Activated CD8-positive, alpha-beta memory T cell treated with anti-CD3 and anti-CD28 coated beads for 1 hour (primary cell): ENCODE measurements around the gene ZDBF2.
"Not testable (repeated sequence)": the region's sequence is repeated elsewhere in the genome, so short reads cannot be mapped to it uniquely, and the experiment has no call there.

Experiments
- DNase-seq, 2 donors: peaks; one replicate each; pipeline ENCODE4 v3.0.0-alpha.2; 2020; ENCODE audit warnings: low read depth in 1 of 2; ENCODE audit errors: extremely low read depth in 1 of 2

ZDBF2 gene

DNA sequence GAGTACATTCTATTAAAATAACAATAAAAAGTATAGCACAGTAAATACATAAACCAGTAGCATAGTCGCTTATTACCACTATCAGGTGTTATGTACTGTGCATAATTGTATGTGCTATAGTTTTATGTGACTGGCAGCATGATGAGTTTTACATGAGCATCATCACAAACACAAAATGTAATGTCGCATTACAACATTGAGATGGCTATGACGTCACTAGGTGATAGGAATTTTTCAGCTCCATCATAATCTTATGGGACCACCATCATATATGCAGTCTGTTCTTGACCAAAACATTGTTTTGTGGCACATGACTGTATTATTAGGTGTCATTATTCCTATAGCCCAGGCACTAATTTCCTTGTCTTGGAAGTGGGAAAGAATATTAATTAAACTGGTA lies 48.6 kb downstream of the ZDBF2 start:
- no peak for DNase-seq

DNA sequence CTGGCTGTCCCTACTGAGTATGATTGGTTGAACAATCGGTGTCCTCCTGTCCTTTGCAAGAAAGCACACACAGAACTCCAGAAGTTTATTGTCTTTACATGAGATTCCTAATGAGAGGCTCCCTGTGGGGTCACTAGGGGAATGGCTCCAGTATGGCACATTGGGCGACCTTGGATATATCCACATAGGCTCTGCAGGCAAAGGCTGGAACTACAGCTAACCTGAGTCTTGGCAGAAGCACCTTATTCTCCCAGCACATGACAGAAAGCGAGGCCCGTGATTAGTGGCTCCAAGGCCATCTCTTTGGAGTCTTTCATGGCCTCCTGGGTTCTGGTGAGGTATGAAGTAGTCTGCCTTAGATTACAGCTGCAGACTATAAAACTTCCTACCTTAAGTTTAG lies 49.0 kb downstream of the ZDBF2 start:
- no peak for DNase-seq

DNA sequence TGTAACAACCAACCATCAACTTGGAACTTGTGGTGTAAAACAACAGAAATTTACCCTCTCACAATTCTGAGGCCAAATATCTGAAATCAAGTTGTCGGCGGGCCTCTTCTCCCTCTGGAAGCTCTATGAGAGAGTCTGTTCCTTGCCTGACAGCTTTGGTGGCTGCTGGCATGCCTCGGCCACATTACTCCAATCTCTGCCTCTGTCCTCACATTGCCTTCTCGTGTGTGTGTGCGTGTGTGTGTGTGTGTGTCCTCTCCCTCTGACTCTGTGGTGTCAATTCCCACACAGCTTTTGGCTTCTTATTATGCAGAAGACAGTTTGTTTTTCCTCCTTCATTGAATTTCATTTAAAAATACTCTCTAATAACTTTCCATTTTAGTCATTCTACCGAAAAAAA lies 50.4 kb downstream of the ZDBF2 start:
- DNase-seq, result no peak

DNA sequence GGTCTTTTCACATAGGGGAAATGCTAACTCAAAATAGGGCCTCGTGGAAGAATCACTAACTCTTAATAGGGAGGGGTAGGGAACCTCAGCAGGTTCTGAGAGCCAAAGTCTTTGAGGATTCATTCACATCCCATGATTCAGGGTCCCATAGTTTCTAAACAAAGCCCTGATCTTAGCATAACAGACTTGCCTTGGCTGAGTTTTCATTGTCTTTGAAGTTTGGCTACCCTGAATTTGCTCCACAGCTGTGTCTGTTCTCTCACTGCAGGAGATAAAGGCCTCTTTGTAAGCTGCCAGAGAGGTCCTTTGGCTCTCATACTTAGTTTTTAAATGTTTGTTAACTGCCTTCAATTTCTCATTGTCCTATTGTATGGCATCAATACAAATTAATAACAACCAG lies 54.5 kb downstream of the ZDBF2 start:
- DNase-seq, result no peak

DNA sequence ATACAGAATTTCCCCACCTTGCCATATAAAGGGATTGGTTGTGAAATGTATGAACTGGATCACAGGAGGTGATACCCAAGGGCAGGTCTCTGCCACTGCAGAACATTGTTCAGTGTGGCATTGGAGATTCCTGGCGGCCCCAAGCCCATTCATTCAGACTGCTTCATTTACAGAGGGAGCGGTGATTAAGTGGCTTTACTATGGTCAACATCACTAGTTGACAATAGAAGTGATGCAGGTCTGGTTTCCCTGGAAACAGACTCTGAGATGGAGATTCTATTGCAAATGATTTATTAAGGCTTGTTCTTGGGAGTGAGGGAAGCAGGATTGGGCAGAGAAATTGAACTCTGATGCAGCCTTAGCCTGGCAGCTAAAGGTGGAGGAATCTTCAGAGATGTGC lies 62.4 kb downstream of the ZDBF2 start:
- no peak for DNase-seq

DNA sequence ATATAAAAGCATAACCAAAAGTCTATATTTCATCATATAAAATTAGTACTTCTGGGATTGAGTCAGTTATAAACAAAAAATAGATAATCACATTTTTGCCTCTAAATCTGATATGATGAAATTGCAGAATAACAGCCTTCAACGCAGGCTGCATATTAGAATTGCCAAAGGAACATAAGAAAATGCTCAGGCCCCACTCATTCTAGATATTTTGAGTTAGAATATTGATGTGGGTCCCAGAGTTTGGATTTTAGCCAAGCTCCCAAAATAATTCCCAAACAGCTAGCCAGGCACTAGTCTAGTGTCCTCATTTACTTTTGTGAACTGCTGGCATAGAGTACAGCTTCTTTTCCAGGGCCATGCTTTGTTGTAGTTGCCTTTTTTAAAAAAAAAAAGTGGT lies 63.5 kb downstream of the ZDBF2 start:
- DNase-seq, result no peak

DNA sequence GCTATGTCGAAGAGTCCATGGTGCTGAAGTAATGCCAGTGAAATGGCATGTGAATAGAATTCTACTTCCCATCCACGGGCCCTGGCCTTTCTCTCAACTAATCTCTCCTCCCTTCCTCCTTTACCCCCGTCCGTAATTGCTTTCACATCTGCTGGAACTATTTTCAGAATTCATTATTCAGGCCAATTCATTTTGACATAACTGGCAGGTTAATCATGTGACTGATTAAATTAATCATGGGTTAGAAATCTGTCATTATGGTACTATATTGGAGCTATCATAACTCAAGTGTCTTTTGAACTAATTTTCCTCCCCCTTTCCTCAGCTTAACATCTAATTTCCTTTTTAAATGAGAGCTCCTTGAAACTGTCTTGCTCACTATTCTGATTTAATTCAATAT lies 66.9 kb downstream of the ZDBF2 start:
- DNase-seq, result no peak

DNA sequence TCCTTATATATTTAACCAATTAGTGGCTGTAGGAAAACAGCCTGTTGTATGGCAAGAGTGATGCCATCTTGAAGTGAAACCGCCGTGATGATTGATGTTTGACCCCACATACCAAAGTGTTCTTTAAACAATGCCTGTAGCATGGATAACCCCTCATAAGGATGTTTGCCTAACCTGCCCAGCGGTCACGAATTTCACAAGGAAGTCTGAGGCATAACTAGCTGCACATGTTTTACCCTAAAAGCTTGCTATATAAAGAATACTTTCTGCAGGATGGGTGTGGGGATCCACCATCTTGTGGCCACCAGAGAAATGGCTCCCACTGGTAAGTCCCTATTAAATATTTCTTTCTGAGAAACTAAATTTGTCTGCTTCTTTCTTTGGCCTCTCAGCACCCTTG lies 68.7 kb downstream of the ZDBF2 start:
- no peak for DNase-seq

DNA sequence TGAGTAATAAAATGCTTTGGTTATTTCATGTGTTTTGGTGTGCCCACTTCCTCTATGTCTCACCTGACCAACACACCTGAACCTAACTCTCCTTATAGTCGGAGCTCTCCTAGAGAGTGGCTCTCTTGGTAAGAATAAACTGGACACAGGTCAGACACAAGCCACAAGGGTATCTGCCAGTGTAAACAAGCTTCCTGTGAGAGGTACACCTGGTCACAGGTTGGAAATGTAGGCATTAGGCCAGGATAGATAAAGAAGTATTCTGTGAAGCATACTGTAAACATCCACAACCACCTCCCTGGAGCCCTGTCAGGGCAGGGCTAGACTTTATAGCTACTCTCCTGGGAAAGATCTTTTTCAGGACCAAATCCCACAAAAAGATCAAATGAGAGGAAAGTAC lies 69.4 kb downstream of the ZDBF2 start:
- no peak for DNase-seq

DNA sequence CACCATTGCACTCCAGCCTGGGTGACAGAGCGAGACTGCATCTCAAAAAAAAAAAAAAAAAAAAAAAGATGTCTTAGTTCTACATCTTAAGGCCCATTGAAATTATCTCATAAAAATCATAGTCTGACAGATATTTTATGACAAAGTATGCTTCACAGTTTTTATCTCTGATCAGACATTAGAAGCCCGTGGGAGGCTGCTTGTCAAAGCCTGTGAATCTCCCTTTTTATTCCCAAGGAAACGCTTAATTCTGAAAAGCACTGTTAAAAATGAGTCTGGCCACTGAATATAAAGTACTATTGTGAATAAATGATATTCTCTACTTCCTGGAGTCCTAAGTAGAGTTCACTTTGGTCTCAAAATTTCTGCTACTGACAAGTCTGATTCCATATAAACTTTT lies 71.1 kb downstream of the ZDBF2 start:
- no peak for DNase-seq

DNA sequence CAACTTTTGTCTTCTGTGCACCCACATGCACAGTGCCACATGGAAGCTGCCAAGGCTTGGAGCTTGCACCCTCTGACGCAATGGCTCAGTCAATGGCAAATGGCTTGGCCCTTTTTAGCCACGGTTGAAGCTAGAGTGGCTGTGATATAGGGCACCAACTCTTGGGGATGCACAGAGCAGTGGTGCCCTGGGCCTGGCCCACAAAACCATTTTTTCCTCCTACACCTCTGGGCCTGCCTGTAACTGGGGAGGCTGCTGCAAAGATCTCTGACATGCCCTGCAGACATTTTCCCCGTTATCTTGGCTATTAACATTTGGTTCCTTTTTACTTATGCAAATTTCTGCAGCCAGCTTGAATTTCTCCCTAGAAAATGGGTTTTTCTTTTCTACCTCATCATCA lies 74.9 kb downstream of the ZDBF2 start:
- DNase-seq, result no peak

DNA sequence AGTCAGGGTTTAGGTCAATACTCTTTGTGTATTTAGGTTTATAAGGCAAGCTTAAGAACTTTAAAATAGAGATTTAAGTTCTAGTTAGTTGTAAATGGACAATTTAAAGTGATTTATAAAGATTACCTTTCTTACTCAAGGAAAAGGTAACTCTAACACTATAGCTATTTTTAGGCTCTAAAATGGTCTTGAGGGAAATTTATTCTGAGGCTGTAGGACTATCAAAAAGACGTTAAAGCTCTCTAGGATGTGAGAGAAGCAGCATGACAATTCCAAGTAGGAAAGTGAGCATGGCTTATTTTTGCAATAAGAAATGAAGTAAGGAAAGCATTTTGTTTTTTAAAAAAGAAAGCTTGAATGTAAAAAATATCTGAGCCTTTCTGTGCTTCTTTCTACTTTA lies 78.1 kb downstream of the ZDBF2 start:
- DNase-seq, result no peak

DNA sequence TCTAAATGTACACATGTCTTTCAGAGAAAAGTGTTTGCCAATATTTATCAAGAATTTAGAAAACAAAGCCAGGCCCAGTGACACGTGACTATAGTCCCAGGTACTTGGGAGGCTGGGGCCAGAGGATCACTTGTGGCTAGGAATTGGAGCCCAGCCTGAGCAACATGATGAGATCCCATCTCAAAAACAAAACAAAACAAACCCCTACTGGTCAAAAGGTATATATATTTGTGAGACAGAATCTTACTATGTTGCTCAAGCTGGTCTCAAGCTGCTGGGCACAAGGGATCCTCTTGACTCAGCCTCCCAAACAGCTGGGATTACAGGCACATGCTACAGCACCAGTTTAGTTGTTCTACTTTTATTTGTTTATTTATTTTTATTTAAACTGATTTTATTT lies 79.2 kb downstream of the ZDBF2 start:
- no peak for DNase-seq

DNA sequence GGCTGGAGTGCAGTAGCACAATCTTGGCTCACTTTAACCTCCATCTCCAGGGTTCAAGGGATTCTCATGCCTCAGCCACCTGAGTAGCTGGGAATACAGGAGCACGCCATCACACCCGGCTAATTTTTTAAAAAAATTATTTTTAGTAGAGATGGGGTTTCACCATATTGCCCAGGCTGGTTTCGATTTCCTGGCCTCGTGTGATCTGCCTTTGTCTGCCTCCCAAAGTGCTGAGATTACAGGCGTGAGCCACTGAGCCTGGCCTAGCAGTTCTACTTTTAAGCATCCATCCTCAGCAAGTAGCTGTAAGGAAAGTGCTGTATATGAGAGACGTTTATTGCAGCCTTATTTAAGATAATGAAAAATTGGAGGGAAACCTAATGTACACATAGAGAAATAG lies 79.7 kb downstream of the ZDBF2 start:
- DNase-seq, result no peak

DNA sequence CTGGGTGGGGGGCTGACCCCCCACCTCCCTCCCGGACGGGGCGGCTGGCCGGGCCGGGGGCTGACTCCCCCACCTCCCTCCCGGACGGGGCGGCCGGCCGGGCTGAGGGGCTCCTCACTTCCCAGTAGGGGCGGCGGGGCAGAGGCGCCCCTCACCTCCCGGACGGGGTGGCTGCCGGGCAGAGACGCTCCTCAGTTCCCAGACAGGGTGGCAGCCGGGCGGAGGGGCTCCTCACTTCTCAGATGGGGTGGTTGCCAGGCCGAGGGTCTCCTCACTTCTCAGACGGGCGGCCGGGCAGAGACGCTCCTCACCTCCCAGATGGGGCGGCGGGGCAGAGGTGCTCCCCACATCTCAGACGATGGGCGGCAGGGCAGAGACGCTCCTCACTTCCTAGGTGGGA lies 82.4 kb downstream of the ZDBF2 start:
- DNase-seq, result not testable (repeated sequence)

DNA sequence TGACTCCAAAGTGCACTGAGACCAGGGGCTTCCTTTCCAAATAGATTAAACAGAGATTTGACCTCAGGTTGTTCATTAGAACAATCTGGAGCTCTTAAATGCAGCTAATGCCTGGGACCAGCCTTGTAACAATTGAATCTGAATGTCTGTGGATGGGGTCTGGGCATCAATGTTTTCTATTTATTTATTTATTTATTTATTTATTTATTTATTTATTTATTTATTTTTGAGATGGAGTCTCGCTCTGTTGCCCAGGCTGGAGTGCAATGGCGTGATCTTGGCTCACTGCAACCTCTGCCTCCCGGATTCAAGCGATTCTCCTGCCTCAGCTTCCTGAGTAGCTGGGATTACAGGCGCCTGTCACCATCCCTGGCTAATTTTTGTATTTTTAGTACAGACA lies 86.4 kb downstream of the ZDBF2 start:
- not testable (repeated sequence) for DNase-seq

DNA sequence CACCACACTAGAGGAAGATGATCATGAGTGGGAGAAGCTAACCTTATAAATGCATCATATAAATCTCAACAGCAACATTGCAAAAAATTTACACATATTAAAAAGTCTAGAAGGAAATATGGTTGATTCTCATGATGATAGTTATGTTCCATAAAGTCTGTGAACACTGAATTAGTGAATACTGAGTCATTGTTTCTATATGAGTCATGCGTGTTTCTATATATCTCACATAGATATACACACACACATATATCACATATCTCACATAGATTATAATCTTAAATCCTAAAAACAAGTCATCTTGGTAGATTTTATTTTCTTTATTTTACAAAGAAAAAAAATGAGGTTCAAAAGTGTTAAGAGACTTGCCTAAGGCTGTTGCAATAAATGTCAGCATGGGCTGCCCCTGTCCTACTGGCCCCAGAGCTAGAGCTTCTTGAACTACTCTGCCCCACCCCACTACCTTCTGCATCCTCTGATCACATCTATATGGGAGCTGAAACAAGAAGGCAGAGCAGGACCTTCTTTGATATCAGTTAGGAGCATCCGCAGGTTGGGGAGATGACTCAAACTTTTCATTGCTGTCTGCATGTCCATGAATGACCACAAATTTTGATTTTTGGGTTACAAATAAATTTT lies 87.1 kb downstream of the ZDBF2 start:
- DNase-seq, result no peak
